RPMI8226 (cell line): Measurements from ENCODE around the gene IL1RAPL1.

Source experiments
- DNase-seq: peaks from one replicate; pipeline ENCODE4 v3.0.0-alpha.2; 2015

Gene IL1RAPL1

GRCh38 chrX:29926659-29927058 lies 1339.4 kb downstream of the IL1RAPL1 start:
- no peak for DNase-seq

GRCh38 chrX:29935455-29935854 lies 1348.2 kb downstream of the IL1RAPL1 start:
- DNase-seq = no peak

- no peak for DNase-seq
Measured at GRCh38 chrX:29940750-29941149, 1353.5 kb downstream of the IL1RAPL1 start.

GRCh38 chrX:29941287-29941686 lies 1354.0 kb downstream of the IL1RAPL1 start:
- no peak for DNase-seq

GRCh38 chrX:29947225-29947624 lies 1360.0 kb downstream of the IL1RAPL1 start:
- no peak for DNase-seq

GRCh38 chrX:29948653-29949052 lies 1361.4 kb downstream of the IL1RAPL1 start:
- DNase-seq = no peak

GRCh38 chrX:29952016-29952415 lies 1364.8 kb downstream of the IL1RAPL1 start:
- DNase-seq = no peak

GRCh38 chrX:29962061-29962460 lies 1374.8 kb downstream of the IL1RAPL1 start:
- no peak for DNase-seq

- DNase-seq = no peak
Measured at GRCh38 chrX:29965634-29966033, 1378.4 kb downstream of the IL1RAPL1 start.

GRCh38 chrX:29992083-29992482 lies 1404.8 kb downstream of the IL1RAPL1 start:
- DNase-seq = no peak

- DNase-seq = no peak
Measured at GRCh38 chrX:30005813-30006212, 1418.6 kb downstream of the IL1RAPL1 start.
